ENCODE measurements around the gene CACNB2. TPM values are rescaled to one million over a fixed set of nuclear protein-coding genes. Genes with fewer than 3 reads are reported as not detected.

The CACNB2 gene
- total RNA-seq, 1 donor from 2014 or later, result 0.13 TPM

GRCh38 chr10:18261768-18262231 is 121.6 kb downstream of the CACNB2 start:
- H3K27me3 Mint-ChIP-seq (ENCODE audit: insufficient read depth), result no peaks in the 10 kb centered on the region
- no peak for DNase-seq (ENCODE audit: low spot score)
- intact Hi-C loops (cut with micrococcal nuclease), result no loop called here
- H3K4me3 Mint-ChIP-seq, result no peak overlapping the region
- H3K27ac Mint-ChIP-seq, result no peak overlapping the region
- no peaks in the 10 kb centered on the region for H3K9me3 Mint-ChIP-seq
- H3K4me1 Mint-ChIP-seq (ENCODE audit: low read depth), result no peaks in the 10 kb centered on the region
- no peaks in the 10 kb centered on the region for H3K36me3 Mint-ChIP-seq (ENCODE audit: low read depth)

GRCh38 chr10:18264466-18265050 is 124.3 kb downstream of the CACNB2 start:
- no peaks in the 10 kb centered on the region for H3K27me3 Mint-ChIP-seq (ENCODE audit: insufficient read depth)
- DNase-seq (ENCODE audit: low spot score), result no peak
- intact Hi-C loops (cut with micrococcal nuclease), result no loop called here
- no peaks in the 10 kb centered on the region for H3K36me3 Mint-ChIP-seq (ENCODE audit: low read depth)
- H3K27ac Mint-ChIP-seq, result no peak overlapping the region
- no peaks in the 10 kb centered on the region for H3K9me3 Mint-ChIP-seq
- no peaks in the 10 kb centered on the region for H3K4me1 Mint-ChIP-seq (ENCODE audit: low read depth)
- H3K4me3 Mint-ChIP-seq, result no peak overlapping the region

GRCh38 chr10:18268005-18268404 is 127.8 kb downstream of the CACNB2 start:
- Mint-ChIP-seq H3K4me1 (ENCODE audit: low read depth) (no peaks in the 10 kb centered on the region), H3K4me3 (no peak overlapping the region), H3K36me3 (ENCODE audit: low read depth) (no peaks in the 10 kb centered on the region), H3K9me3 (no peaks in the 10 kb centered on the region), H3K27ac (no peak overlapping the region), H3K27me3 (ENCODE audit: insufficient read depth) (no peaks in the 10 kb centered on the region)
- DNase-seq (ENCODE audit: low spot score), result no peak
- intact Hi-C loops (cut with micrococcal nuclease), result no loop called here

DNA sequence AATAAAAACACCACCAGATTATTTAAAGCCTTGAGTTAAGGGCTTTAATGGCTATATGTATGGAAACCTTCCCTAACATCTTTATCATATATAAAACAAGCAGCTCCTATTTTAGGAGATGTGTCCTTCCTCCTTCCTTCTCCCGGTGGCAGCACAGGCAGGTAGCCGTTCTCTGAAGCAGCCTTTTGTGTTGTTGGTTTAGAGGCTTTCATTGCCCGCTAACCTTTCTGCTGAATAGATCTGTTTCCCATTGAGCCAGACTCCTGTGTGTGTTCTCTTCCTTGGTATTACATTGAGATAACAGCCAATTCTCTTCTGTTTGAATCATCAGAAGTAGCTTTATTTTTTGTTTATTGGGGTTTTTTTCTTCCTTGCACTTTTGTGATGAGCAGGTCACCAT is 131.3 kb downstream of the CACNB2 start:
- no peaks in the 10 kb centered on the region for H3K27me3 Mint-ChIP-seq (ENCODE audit: insufficient read depth)
- intact Hi-C loops (cut with micrococcal nuclease), result no loop called here
- H3K4me3 Mint-ChIP-seq, result no peak overlapping the region
- H3K9me3 Mint-ChIP-seq, result no peaks in the 10 kb centered on the region
- no peak overlapping the region for H3K27ac Mint-ChIP-seq
- DNase-seq (ENCODE audit: low spot score), result no peak
- no peaks in the 10 kb centered on the region for H3K36me3 Mint-ChIP-seq (ENCODE audit: low read depth)
- no peaks in the 10 kb centered on the region for H3K4me1 Mint-ChIP-seq (ENCODE audit: low read depth)

DNA sequence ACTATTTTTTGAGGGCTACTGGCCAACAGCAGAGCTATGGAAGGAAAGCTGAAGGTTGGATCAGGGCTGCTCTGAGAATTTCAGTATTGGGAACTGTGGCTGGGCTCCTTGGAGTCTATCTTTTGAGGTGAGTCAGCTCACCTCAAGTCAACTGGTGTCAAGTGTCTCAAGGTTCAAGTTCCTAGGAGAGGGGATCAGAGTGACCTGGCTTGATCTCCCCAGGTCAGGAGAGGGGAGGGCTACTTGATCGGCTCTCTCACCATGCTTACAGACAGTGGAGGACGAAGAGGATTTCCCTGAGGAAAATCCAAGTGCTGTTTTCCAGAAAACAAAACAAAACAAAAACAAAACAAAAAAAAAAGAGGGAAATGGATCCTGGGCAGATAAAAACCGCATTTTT is 132.8 kb downstream of the CACNB2 start:
- intact Hi-C loops (cut with micrococcal nuclease), result no loop called here
- H3K27me3 Mint-ChIP-seq (ENCODE audit: insufficient read depth), result no peaks in the 10 kb centered on the region
- H3K27ac Mint-ChIP-seq, result no peak overlapping the region
- no peak overlapping the region for H3K4me3 Mint-ChIP-seq
- no peaks in the 10 kb centered on the region for H3K36me3 Mint-ChIP-seq (ENCODE audit: low read depth)
- no peaks in the 10 kb centered on the region for H3K9me3 Mint-ChIP-seq
- DNase-seq (ENCODE audit: low spot score), result no peak
- H3K4me1 Mint-ChIP-seq (ENCODE audit: low read depth), result no peaks in the 10 kb centered on the region

DNA sequence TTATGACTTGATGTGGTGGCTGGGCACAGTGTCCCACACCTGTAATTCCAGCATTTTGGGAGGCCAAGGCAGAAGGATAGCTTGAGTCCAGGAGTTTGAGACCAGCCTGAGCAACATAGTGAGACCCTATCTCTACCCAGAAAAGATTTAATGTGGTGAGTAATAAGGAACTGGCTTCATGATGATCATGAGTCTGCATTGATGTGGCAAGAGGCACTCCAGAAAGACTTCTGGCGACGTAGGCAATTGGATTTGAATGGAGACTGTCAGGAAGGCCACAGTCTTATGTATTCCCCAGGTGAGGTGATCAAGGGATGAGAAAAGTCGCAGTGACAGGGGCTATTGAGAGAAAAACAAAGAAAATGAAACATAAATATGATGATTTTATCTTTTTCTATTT is 138.0 kb downstream of the CACNB2 start:
- Mint-ChIP-seq H3K4me1 (ENCODE audit: low read depth) (no peaks in the 10 kb centered on the region), H3K36me3 (ENCODE audit: low read depth) (no peaks in the 10 kb centered on the region), H3K27ac (no peak overlapping the region), H3K9me3 (no peaks in the 10 kb centered on the region), H3K27me3 (ENCODE audit: insufficient read depth) (no peaks in the 10 kb centered on the region), H3K4me3 (no peak overlapping the region)
- intact Hi-C loops (cut with micrococcal nuclease), result no loop called here
- no peak for DNase-seq (ENCODE audit: low spot score)

- Mint-ChIP-seq H3K4me1 (ENCODE audit: low read depth) (no peaks in the 10 kb centered on the region), H3K9me3 (no peaks in the 10 kb centered on the region), H3K4me3 (no peak overlapping the region), H3K27ac (no peak overlapping the region), H3K27me3 (ENCODE audit: insufficient read depth) (no peaks in the 10 kb centered on the region), H3K36me3 (ENCODE audit: low read depth) (no peaks in the 10 kb centered on the region)
- no peak for DNase-seq (ENCODE audit: low spot score)
- intact Hi-C loops (cut with micrococcal nuclease), result no loop called here
Measured at GRCh38 chr10:18279173-18279572, 138.9 kb downstream of the CACNB2 start.

DNA sequence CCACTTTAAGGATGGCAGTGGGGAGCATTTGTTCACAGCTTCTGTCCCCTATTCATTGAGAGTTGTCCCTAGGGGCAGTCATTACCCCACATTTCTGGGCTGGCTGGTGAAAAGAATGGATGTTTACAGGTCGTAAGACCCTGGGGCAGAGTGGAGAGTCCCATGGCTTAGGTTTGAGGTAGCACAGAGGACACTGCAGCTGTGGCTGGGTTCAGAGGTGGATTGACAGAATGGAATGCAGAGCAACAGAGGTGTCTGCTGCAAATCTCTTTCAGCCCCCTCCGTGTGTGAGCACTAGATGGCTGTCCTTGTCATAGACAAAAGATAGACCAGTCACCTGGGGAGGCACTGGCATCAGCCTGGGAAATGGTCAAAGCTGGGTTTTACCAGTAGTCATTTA is 141.9 kb downstream of the CACNB2 start:
- no peaks in the 10 kb centered on the region for H3K9me3 Mint-ChIP-seq
- no peaks in the 10 kb centered on the region for H3K4me1 Mint-ChIP-seq (ENCODE audit: low read depth)
- H3K27ac Mint-ChIP-seq, result no peak overlapping the region
- no peak overlapping the region for H3K4me3 Mint-ChIP-seq
- intact Hi-C loops (cut with micrococcal nuclease), result no loop called here
- H3K27me3 Mint-ChIP-seq (ENCODE audit: insufficient read depth), result no peaks in the 10 kb centered on the region
- H3K36me3 Mint-ChIP-seq (ENCODE audit: low read depth), result no peaks in the 10 kb centered on the region
- DNase-seq (ENCODE audit: low spot score), result no peak

GRCh38 chr10:18290651-18291313 is 150.6 kb downstream of the CACNB2 start:
- Mint-ChIP-seq H3K4me1 (ENCODE audit: low read depth) (no peaks in the 10 kb centered on the region), H3K27me3 (ENCODE audit: insufficient read depth) (no peaks in the 10 kb centered on the region), H3K27ac (no peak overlapping the region), H3K9me3 (no peaks in the 10 kb centered on the region), H3K4me3 (no peak overlapping the region), H3K36me3 (ENCODE audit: low read depth) (no peaks in the 10 kb centered on the region)
- intact Hi-C loops (cut with micrococcal nuclease), result no loop called here
- DNase-seq (ENCODE audit: low spot score), result no peak

DNA sequence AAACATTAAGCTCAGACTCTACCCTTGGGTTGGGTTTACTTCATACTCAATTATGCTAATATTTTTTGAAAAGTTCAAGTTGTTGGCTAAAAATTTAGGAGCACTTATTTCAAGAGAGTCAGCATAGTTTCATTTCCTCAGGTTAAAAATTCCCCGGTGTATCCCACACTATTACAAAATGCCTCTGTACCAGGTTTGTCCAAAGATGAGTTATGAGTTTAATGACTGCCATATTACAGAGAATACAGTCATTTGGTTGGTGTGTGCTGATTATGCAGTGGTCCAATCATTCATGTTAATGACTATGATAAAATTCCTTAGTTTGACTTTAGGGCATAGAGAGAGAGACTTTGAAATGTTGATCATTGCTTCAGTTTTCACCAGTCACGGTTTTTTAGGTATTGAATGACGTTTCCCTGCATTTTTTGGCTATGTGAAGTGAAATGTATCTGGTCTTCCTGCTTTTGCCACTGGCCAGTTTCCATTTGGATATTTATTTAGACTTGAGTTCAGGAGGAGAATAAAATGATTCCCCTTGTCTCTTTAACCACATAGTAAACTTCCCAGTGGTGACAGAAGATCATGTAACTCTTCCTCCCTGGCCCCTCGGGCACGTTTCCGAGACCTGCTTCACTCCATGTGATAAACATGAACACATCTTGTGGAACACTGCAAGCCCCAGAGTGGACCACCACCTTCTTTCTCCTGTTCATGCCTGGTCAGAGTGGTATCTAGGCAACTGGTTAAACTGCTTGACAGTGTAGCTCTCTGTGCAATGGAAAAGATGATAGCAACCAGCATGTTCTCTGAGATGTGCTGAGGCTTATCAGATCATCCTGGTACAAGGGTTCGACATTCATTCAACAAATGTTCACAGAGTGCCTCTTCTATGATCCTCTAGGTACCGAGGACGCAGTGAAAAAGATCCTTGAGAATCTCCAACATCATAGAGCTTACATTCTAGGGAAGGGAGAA is 153.6 kb downstream of the CACNB2 start:
- Mint-ChIP-seq H3K4me3 (no peak overlapping the region), H3K27me3 (ENCODE audit: insufficient read depth) (no peaks in the 10 kb centered on the region), H3K9me3 (no peaks in the 10 kb centered on the region), H3K4me1 (ENCODE audit: low read depth) (no peaks in the 10 kb centered on the region), H3K36me3 (ENCODE audit: low read depth) (no peaks in the 10 kb centered on the region), H3K27ac (no peak overlapping the region)
- intact Hi-C loops (cut with micrococcal nuclease), result no loop called here
- no peak for DNase-seq (ENCODE audit: low spot score)

DNA sequence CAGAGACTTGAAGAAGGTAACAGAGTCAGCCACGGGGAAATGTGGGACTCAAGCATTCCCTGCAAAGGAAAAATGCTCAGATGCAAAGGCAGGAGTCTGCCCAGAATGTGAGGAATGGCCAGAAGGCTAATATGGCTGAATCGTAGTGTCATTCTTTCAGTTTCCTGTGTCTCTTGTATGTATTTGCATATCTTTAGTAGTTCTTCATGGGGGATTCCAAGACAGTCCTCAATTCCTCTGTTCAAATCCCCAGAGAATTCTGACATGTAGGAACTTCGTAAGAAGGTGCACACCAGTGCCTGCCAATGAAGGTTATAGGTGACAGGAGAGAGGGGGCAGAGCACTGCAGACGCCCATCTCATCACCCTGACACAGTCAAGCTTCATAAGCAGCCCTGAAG is 154.4 kb downstream of the CACNB2 start:
- H3K4me1 Mint-ChIP-seq (ENCODE audit: low read depth), result no peaks in the 10 kb centered on the region
- no peaks in the 10 kb centered on the region for H3K36me3 Mint-ChIP-seq (ENCODE audit: low read depth)
- no peaks in the 10 kb centered on the region for H3K27me3 Mint-ChIP-seq (ENCODE audit: insufficient read depth)
- DNase-seq (ENCODE audit: low spot score), result no peak
- H3K9me3 Mint-ChIP-seq, result no peaks in the 10 kb centered on the region
- H3K27ac Mint-ChIP-seq, result no peak overlapping the region
- intact Hi-C loops (cut with micrococcal nuclease), result no loop called here
- no peak overlapping the region for H3K4me3 Mint-ChIP-seq

- Mint-ChIP-seq H3K4me1 (ENCODE audit: low read depth) (no peaks in the 10 kb centered on the region), H3K36me3 (ENCODE audit: low read depth) (no peaks in the 10 kb centered on the region), H3K27me3 (ENCODE audit: insufficient read depth) (no peaks in the 10 kb centered on the region), H3K27ac (no peak overlapping the region), H3K9me3 (no peaks in the 10 kb centered on the region), H3K4me3 (no peak overlapping the region)
- intact Hi-C loops (cut with micrococcal nuclease), result no loop called here
- DNase-seq (ENCODE audit: low spot score), result no peak
Measured at GRCh38 chr10:18297659-18298058, 157.4 kb downstream of the CACNB2 start.

- Mint-ChIP-seq H3K27ac (no peak overlapping the region), H3K27me3 (ENCODE audit: insufficient read depth) (no peaks in the 10 kb centered on the region), H3K4me1 (ENCODE audit: low read depth) (no peaks in the 10 kb centered on the region), H3K4me3 (no peak overlapping the region), H3K36me3 (ENCODE audit: low read depth) (no peaks in the 10 kb centered on the region), H3K9me3 (no peaks in the 10 kb centered on the region)
- DNase-seq (ENCODE audit: low spot score), result no peak
- intact Hi-C loops (cut with micrococcal nuclease), result no loop called here
Measured at GRCh38 chr10:18298256-18298655, 158.0 kb downstream of the CACNB2 start.
